HG03095 (cell line): ENCODE data around the gene FGF16.
"Not testable (repeated sequence)": the region's sequence is repeated elsewhere in the genome, so short reads cannot be mapped to it uniquely, and the experiment has no call there.

ENCODE experiments used
- ATAC-seq: cut with Tn5 transposase; IDR thresholded peaks from one replicate; pipeline ENCODE4 v1.9.1; 2021; ENCODE audit warnings: moderate library complexity; ENCODE audit not compliant: unreplicated experiment

FGF16 gene

GRCh38 chrX:77446908-77447652 lies at the start of gene FGF16:
FGF16 (plus strand) TSS chrX:77447389; CDS start chrX:77447675, 286 bp downstream.
- no peak for ATAC-seq

- ATAC-seq, result no peak
Measured at GRCh38 chrX:77398330-77398954, 48.7 kb upstream of the FGF16 start.

GRCh38 chrX:77404419-77404818 lies 42.8 kb upstream of the FGF16 start:
- ATAC-seq, result no peak

- not testable (repeated sequence) for ATAC-seq
Measured at GRCh38 chrX:77407821-77408220, 39.4 kb upstream of the FGF16 start.

GRCh38 chrX:77412631-77413030 lies 34.6 kb upstream of the FGF16 start:
- no peak for ATAC-seq

- no peak for ATAC-seq
Measured at GRCh38 chrX:77415161-77415560, 32.0 kb upstream of the FGF16 start.

GRCh38 chrX:77415882-77416281 lies 31.3 kb upstream of the FGF16 start:
- no peak for ATAC-seq

GRCh38 chrX:77422891-77423648 lies 24.1 kb upstream of the FGF16 start:
- ATAC-seq, result no peak

- no peak for ATAC-seq
Measured at GRCh38 chrX:77426811-77427210, 20.4 kb upstream of the FGF16 start.

GRCh38 chrX:77427611-77428010 lies 19.6 kb upstream of the FGF16 start:
- no peak for ATAC-seq

- ATAC-seq, result no peak
Measured at GRCh38 chrX:77428551-77428950, 18.6 kb upstream of the FGF16 start.

GRCh38 chrX:77431227-77431626 lies 16.0 kb upstream of the FGF16 start:
- ATAC-seq, result no peak

GRCh38 chrX:77433001-77433400 lies 14.2 kb upstream of the FGF16 start:
- no peak for ATAC-seq

- no peak for ATAC-seq
Measured at GRCh38 chrX:77434962-77435361, 12.2 kb upstream of the FGF16 start.

- ATAC-seq, result no peak
Measured at GRCh38 chrX:77436271-77436670, 10.9 kb upstream of the FGF16 start.

- no peak for ATAC-seq
Measured at GRCh38 chrX:77436682-77437081, 10.5 kb upstream of the FGF16 start.

- ATAC-seq, result no peak
Measured at GRCh38 chrX:77440330-77440729, 6.9 kb upstream of the FGF16 start.

- no peak for ATAC-seq
Measured at GRCh38 chrX:77441033-77441432, 6.2 kb upstream of the FGF16 start.

- ATAC-seq, result no peak
Measured at GRCh38 chrX:77441479-77441878, 5.7 kb upstream of the FGF16 start.

- no peak for ATAC-seq
Measured at GRCh38 chrX:77442728-77443127, 4.5 kb upstream of the FGF16 start.

GRCh38 chrX:77444075-77444474 lies 3.1 kb upstream of the FGF16 start:
- ATAC-seq, result no peak

GRCh38 chrX:77444545-77444944 lies 2.6 kb upstream of the FGF16 start:
- ATAC-seq, result no peak
